ENCODE measurements around the gene VKORC1. TPM values are rescaled to one million over a fixed set of nuclear protein-coding genes. Genes with fewer than 3 reads are reported as not detected.

Gene VKORC1
- total RNA-seq, 1 donor from 2014 or later: 109 TPM

DNA sequence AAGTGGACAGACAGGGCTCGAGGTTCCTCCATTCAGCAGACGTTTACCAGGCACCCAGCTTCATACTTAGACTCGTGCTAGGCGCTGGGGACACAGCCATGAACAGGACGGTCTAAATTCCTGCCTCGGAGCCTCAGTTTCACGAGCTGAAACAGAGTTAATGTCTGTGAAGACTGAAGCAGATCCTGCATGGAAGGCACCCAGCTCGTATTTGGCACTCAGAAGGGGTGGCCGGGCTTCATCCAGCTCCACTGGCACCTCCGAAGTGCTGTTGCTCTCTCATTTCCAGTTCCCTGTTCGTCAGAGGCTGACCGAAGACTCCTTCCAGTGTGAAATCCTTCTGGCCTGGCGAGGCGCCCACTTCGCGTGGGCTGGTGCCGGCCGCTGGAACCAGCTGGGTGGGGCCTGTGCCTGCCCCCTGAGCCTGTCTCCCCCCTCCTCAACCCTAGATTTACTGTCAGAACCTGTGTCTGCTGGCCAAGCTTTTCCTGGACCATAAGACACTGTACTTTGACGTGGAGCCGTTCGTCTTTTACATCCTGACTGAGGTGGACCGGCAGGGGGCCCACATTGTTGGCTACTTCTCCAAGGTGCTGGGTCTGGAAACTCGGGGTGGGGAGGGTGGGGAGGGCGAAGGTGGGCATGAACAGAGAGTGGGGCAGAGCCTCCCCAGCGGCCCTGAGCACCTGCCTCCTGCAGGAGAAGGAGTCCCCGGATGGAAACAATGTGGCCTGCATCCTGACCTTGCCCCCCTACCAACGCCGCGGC, 35.2 kb upstream of the VKORC1 start:
- DNase-seq: no peak

DNA sequence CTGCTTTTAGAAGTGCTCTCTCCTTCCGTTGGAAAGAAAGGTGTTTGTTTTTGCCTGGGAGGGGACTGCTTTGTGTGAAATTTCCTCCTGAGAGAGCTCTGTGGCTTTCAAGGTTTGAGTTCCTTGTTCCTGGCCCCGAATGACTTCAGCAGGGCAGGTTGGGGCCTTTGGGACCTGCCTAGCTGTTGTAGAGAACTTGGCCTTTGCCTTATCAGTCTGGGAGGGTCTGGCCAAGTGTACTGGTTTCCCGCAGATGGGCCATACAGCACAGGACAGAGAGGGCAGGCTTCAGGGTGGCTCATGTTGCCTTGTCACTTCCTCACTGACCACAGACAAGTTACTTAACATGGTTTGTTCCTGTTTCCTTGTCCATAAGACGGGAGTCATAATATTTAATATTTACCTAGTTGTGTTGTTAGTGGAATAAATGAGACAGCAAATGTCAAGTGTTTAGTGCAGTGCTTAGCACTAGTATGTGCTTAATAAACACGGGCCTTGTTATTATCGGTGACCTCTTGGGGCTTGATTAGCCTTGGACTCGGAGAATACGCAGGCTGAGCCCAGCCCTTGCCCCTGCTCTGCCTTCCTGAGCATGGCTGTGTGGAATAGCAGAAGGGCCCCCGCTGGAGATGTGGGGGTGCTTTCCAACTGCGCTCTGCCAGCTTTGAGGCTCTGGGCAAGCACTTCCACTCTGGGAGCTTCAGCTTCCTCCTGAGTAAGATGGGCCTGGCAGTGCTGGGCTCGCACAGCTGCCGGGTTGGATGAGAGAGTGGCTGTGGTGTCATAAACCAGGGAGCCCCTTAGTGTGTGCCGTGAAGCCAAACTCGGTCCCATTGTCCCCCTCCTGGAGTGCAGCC, 34.3 kb upstream of the VKORC1 start:
- DNase-seq: no peak

DNA sequence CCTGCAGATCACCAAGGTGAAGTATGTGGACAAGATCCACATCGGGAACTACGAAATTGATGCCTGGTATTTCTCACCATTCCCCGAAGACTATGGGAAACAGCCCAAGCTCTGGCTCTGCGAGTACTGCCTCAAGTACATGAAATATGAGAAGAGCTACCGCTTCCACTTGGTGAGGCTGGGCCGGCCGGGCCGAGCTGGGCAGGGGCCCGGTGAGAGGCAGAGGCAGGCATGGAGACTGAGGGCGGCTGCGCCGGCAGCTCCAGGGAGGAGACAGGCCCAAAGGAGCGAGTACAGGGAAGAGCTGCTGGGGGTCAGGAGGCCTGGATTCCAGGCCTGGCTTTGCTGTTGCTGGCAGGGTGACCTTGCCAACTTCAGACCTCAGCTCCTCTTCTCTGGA, 32.6 kb upstream of the VKORC1 start:
- no peak for DNase-seq

DNA sequence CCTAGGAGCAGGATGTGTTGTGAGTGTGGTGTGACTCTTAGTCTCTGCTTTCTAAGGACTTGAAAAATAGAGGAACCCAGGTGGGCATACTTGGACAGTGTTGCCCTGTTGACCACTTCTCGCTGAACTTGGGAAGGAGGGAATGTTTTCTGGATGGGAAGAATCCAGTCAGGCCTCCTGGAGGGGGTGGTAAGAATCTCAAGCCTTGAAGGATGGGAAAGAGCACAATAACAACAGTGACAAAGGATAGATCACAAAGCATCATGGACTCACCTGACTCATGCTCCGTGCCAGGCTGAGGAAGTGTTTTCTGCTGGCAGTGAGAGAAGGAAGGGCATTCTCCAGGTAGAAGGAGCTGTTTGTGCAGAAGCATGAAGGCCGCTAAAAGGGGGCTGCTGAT, 31.2 kb upstream of the VKORC1 start:
- DNase-seq: no peak

- DNase-seq: no peak
Observed at GRCh38 chr16:31120129-31120528, 25.5 kb upstream of the VKORC1 start.

GRCh38 chr16:31118223-31119155, 23.9 kb upstream of the VKORC1 start:
- DNase-seq: no peak

GRCh38 chr16:31117384-31118222, 23.0 kb upstream of the VKORC1 start, which contains the start of gene KAT8:
TSS of gene KAT8 (plus strand) at chr16:31117664. CDS start at chr16:31117682, 18 bp downstream.
- DNase-seq: peak; percentile 99

- no peak for DNase-seq
Observed at GRCh38 chr16:31114468-31114867, 19.9 kb upstream of the VKORC1 start.

- peak; percentile 55 for DNase-seq
Observed at GRCh38 chr16:31113121-31114120, 18.8 kb upstream of the VKORC1 start.

- no peak for DNase-seq
Observed at GRCh38 chr16:31112711-31113110, 18.1 kb upstream of the VKORC1 start.

- no peak for DNase-seq
Observed at GRCh38 chr16:31111881-31112466, 17.4 kb upstream of the VKORC1 start.

DNA sequence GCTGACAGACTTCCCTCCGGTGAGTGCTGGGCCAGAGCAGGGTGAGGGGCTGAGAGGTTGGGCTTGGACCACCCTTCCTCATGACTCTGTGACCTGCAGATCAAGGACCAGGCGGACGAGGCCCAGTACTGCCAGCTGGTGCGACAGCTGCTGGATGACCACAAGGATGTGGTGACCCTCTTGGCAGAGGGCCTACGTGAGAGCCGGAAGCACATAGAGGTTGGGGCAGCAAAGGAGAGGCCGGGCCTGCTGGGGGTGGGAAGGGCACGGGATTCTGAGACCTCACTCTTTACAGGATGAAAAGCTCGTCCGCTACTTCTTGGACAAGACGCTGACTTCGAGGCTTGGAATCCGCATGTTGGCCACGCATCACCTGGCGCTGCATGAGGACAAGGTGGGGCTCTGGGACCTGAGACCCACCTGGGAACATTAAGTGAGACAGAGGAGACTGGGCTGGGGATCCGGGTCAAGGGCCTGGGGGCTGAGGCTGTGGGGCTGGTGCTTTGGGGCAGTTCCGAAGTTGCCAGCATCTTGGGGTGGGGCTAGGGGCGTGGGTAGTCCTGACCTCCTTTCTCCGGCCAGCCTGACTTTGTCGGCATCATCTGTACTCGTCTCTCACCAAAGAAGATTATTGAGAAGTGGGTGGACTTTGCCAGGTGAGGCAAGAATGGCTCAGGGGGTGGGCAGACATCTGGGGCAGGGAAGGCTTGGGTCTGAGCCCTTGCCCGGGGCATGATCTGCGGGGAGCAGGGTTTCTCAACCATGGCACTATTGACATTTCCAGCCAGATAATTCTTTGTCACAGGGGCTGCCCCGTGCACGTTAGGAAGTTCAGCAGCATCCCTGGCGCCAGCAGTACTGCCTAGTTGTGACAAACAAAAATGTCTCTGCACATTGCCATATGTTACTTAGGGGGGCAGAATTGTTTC, 15.8 kb upstream of the VKORC1 start:
- no peak for DNase-seq

DNA sequence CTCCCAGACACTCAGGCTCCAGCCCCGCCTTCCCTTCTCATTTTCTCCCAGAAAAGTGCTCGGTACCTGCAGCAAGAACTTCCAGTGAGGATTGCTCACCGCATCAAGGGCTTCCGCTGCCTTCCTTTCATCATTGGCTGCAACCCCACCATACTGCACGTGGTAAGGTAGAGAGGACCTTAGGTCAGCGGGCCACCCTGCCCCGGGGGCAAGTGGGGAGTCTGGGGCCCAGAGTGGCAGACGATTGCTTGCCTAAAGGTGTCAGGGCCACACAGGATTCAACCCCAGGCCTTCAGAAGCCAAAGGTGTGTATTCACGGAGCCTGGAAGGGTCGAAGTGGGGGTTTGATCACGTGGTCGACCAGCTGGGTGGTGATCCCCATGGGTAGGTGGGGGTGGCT, 15.0 kb upstream of the VKORC1 start:
- DNase-seq: no peak

GRCh38 chr16:31108794-31109558, 14.4 kb upstream of the VKORC1 start:
- no peak for DNase-seq

- DNase-seq: peak; percentile 75
Observed at GRCh38 chr16:31108035-31108793, 13.6 kb upstream of the VKORC1 start, which contains the start of gene BCKDK. TSS of gene BCKDK (plus strand) at chr16:31108386. CDS start at chr16:31109224, 838 bp downstream.

- no peak for DNase-seq
Observed at GRCh38 chr16:31107465-31107867, 12.9 kb upstream of the VKORC1 start.

Measured in dermis blood vessel endothelial cell (primary cell).